Mononuclear cell (primary cell): ENCODE data around the gene VSNL1. TPM values are rescaled to one million over a fixed set of nuclear protein-coding genes. Genes with fewer than 3 reads are reported as not detected.

ENCODE experiments used
- H3K27me3 ChIP-seq: 2 replicates; pipeline ENCODE4 v1.6.0; 2011; ENCODE audit warnings: low read length, control low read depth; ENCODE audit not compliant: insufficient read depth
- H3K4me1 ChIP-seq: 2 replicates; pipeline ENCODE4 v1.5.1; 2011; ENCODE audit warnings: mild to moderate bottlenecking, low read length, control low read depth; ENCODE audit not compliant: insufficient read depth
- H3K4me3 ChIP-seq: 2 replicates; pipeline ENCODE4 v1.5.1; 2011; ENCODE audit warnings: mild to moderate bottlenecking, low read length, moderate library complexity
- H3K9me3 ChIP-seq: 2 replicates; pipeline ENCODE4 v1.5.1; 2011; ENCODE audit warnings: low read depth, mild to moderate bottlenecking, control low read depth, low read length
- total RNA-seq: library from RNA; depleted of rRNA; stranded (reverse); fragments of >200 nt; gene quantifications from one replicate; pipeline ENCODE4 v1.2.3, GENCODE V29; 2012

Gene VSNL1
- total RNA-seq, 1 donor, result not detected

DNA sequence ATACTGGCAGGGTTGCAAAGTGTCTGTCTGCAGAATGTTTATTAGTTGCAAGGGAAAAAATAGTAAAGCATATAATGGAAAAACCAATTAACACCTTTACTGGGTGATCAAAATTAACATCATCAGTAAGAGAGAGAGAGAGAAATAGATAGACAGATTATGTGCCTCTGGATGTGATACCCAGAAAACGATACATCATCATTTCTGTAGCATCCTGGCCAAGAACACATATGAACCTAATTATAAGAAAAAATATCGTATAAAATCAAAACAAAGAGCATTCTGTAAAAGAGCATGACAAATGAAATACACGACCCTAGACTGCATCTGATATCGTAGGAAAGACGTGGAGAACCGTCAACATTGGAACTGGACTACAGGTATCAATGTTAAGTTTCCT is 148.5 kb downstream of the VSNL1 start:
- Histone ChIP-seq H3K4me3 (no peak overlapping the region), H3K27me3 (no peaks in the 10 kb centered on the region), H3K4me1 (no peaks in the 10 kb centered on the region), H3K9me3 (no peaks in the 10 kb centered on the region)

DNA sequence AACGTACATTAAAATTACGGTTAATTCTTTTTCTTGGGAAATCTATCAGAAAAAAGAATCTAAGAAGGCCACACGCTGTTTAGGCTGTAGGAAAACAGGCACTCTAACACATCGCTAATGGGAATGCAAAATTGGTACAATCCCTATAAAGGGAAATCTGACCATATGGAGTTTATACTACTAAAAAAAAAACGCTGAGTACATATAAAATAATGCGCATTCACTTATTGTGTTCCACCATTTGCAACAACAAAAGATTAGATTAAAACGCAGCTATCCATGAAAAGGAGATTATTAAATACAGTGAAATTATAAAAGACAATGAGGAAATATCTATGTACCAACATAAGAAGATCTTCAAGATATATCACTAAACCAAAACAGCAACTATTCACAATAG is 150.3 kb downstream of the VSNL1 start:
- Histone ChIP-seq H3K4me3 (no peak overlapping the region), H3K4me1 (no peaks in the 10 kb centered on the region), H3K9me3 (no peaks in the 10 kb centered on the region), H3K27me3 (no peaks in the 10 kb centered on the region)

Other genes with a start within 250 kb of the VSNL1 start
- not detected for gene RAD51AP2, start 22.3 kb upstream of the VSNL1 start, total RNA-seq
- gene SMC6, start 213.1 kb downstream of the VSNL1 start, total RNA-seq, result 9.2 TPM
- 10.7 TPM for gene GEN1, start 213.4 kb downstream of the VSNL1 start, total RNA-seq